Measurements from ENCODE around the gene MLIP.
"Not testable (repeated sequence)": the region's sequence is repeated elsewhere in the genome, so short reads cannot be mapped to it uniquely, and the experiment has no call there.

Gene MLIP

DNA sequence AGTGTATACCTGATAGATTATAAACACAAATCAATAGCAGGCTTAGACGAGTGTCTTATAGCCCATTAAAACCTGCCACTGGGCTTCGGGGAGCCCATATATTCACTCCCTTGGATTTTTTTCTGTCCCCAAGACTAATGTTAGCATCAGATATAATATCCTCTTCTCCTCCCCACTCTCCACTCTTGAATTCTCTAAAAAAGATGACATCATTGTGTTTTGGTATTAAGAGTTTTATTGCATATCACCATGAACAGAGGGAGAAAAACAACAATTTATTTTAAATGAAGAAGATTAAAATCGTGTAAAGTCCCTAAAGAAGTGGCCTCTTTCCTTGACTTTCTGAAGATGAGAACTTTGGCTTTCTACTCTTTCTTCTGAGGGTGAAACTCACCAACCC lies 84.4 kb downstream of the MLIP start:
- H3K36me3 ChIP-seq (ENCODE audit: control insufficient read depth, insufficient read depth, low read length, severe bottlenecking), result no peaks in the 10 kb centered on the region
- peaks cover 36% of the 10 kb centered on the region for H3K4me1 ChIP-seq (ENCODE audit: control insufficient read depth, insufficient read depth, low read length)
- no peak overlapping the region for H3K4me3 ChIP-seq (ENCODE audit: low read length)
- no peak for DNase-seq (ENCODE audit: low read depth)
- H3K9ac ChIP-seq (ENCODE audit: low read length), result no peak overlapping the region
- no peaks in the 10 kb centered on the region for H3K27me3 ChIP-seq (replicated peaks; ENCODE audit: control insufficient read depth, insufficient read depth, low read length)
- H3K9me3 ChIP-seq (ENCODE audit: control insufficient read depth, low read length), result no peaks in the 10 kb centered on the region

DNA sequence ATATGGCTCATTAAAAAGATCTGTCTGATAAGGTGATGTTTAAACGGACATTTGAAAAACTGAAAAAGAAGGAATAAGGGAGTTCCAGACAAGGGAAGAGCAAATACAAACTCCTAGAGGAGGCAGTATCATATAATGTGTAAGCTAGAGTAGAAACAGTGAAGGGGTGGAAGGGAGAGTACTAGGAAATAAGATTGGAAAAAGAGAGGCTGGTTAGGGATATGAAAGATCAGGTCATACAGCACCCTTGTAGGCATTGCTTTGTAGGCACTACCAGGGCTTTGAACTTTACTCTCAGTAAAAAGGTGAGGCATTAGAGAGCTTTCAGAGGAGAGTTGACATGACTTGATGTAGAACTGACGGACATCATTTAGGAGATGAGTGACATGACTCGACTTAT lies 85.7 kb downstream of the MLIP start:
- H3K27me3 ChIP-seq (replicated peaks; ENCODE audit: control insufficient read depth, insufficient read depth, low read length), result no peaks in the 10 kb centered on the region
- H3K9me3 ChIP-seq (ENCODE audit: control insufficient read depth, low read length), result no peaks in the 10 kb centered on the region
- H3K36me3 ChIP-seq (ENCODE audit: control insufficient read depth, insufficient read depth, low read length, severe bottlenecking), result no peaks in the 10 kb centered on the region
- DNase-seq (ENCODE audit: low read depth), result no peak
- no peak overlapping the region for H3K9ac ChIP-seq (ENCODE audit: low read length)
- H3K4me1 ChIP-seq (ENCODE audit: control insufficient read depth, insufficient read depth, low read length), result peaks cover 36% of the 10 kb centered on the region
- no peak overlapping the region for H3K4me3 ChIP-seq (ENCODE audit: low read length)

DNA sequence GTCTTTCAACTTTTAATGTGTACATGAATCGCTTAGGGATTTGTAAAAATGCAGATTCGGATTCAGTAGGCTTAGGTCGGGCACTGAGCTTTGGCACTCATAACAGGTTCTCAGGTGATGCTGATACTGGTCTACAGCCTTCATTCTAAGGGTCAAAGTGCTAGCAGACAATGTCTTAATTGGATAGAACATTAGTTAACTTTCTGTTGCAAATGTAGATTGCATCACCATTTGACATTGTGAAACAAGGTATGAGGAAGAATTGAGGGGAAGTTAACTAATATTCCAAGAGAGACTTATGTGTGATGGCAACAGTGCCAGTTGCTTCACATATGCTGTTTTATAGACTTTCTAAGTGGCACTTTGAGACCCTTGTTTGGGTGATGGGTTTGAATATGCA lies 86.9 kb downstream of the MLIP start:
- Histone ChIP-seq H3K27me3 (replicated peaks; ENCODE audit: control insufficient read depth, insufficient read depth, low read length) (no peaks in the 10 kb centered on the region), H3K36me3 (ENCODE audit: control insufficient read depth, insufficient read depth, low read length, severe bottlenecking) (no peaks in the 10 kb centered on the region), H3K9me3 (ENCODE audit: control insufficient read depth, low read length) (no peaks in the 10 kb centered on the region), H3K9ac (ENCODE audit: low read length) (no peak overlapping the region), H3K4me1 (ENCODE audit: control insufficient read depth, insufficient read depth, low read length) (peaks cover 29% of the 10 kb centered on the region), H3K4me3 (ENCODE audit: low read length) (no peak overlapping the region)
- DNase-seq (ENCODE audit: low read depth), result peak; percentile 44

DNA sequence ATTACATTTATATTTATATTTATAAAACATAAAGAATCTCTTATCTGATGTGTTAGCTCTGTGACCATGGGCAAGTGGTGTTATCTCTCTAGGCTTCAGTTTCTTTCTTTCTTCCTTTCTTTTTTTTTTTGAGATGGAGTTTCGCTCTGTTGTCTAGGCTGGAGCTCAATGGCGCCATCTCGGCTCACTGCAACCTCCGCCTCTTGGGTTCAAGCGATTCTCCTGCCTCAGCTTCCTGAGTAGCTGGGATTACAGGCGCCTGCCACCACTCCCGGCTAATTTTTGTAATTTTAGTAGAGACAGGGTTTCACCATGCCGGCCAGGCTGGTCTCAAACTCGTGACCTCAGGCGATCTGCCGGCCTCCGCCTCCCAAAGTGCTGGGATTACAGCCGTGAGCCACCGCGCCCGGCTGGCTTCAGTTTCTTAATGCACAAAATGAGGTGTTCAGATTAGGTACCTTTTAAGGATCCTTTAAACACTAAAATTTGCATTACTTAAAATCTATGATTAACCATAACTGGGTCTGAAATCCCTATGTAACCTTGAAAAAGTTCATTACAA lies 92.3 kb downstream of the MLIP start:
- H3K4me3 ChIP-seq (ENCODE audit: low read length); H3K36me3 ChIP-seq (ENCODE audit: control insufficient read depth, insufficient read depth, low read length, severe bottlenecking); H3K9me3 ChIP-seq (ENCODE audit: control insufficient read depth, low read length); H3K27me3 ChIP-seq (replicated peaks; ENCODE audit: control insufficient read depth, insufficient read depth, low read length); H3K9ac ChIP-seq (ENCODE audit: low read length); H3K4me1 ChIP-seq (ENCODE audit: control insufficient read depth, insufficient read depth, low read length); DNase-seq (ENCODE audit: low read depth): not testable (repeated sequence)

DNA sequence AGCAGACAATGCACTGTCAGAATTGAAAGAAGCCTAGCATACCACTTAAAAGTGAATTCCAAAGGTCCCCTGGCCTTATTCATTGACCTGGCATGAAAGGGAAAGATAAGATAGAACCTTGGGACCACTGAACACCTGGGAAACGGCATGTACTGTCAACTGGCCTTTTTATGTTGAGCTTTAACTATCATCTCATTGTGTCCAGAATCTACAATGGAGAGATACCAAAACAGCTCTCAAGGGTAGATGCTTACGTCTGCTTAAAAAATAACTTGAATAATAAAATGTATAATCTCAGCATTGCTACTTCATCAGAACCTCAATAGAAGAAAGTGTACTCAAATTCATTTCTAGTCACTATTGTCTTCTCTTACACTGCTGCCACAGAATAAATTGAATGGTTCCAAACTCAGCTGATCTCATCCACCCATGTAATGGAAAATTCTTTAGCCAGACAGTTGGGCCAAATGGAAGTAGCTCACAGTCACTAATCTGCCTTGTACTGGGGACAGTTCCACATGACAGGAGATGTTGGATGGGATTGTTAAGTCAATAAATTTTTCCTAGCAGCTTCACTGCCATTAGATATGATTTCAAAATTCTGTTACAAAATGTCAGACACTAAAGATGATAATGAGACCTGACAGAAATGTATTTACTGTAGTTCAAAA lies 93.8 kb downstream of the MLIP start:
- Histone ChIP-seq H3K9ac (ENCODE audit: low read length) (no peak overlapping the region), H3K27me3 (replicated peaks; ENCODE audit: control insufficient read depth, insufficient read depth, low read length) (no peaks in the 10 kb centered on the region), H3K36me3 (ENCODE audit: control insufficient read depth, insufficient read depth, low read length, severe bottlenecking) (no peaks in the 10 kb centered on the region), H3K9me3 (ENCODE audit: control insufficient read depth, low read length) (no peaks in the 10 kb centered on the region), H3K4me3 (ENCODE audit: low read length) (no peak overlapping the region), H3K4me1 (ENCODE audit: control insufficient read depth, insufficient read depth, low read length) (peaks cover 6% of the 10 kb centered on the region)
- DNase-seq (ENCODE audit: low read depth), result no peak

DNA sequence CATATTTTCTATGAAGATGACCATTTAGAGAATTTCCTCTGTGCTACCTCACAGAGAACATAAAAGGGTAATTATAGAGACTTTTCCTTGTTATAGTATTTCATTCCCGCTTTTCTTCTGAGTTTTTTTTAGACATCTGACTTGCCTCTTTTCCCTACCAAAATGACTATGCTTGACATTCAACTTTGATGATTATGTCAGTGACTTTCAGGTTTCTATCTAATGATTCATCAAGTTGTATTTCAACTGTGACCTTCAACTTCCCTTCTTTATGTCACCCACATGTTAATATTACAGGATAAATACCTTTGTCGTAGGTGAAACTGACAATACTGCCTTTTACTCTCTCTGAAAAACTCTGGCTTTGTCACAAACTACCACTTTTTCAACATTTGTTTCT lies 95.3 kb downstream of the MLIP start:
- Histone ChIP-seq H3K9ac (ENCODE audit: low read length) (no peak overlapping the region), H3K4me1 (ENCODE audit: control insufficient read depth, insufficient read depth, low read length) (peaks cover 10% of the 10 kb centered on the region), H3K9me3 (ENCODE audit: control insufficient read depth, low read length) (no peaks in the 10 kb centered on the region), H3K4me3 (ENCODE audit: low read length) (no peak overlapping the region), H3K36me3 (ENCODE audit: control insufficient read depth, insufficient read depth, low read length, severe bottlenecking) (no peaks in the 10 kb centered on the region), H3K27me3 (replicated peaks; ENCODE audit: control insufficient read depth, insufficient read depth, low read length) (no peaks in the 10 kb centered on the region)
- DNase-seq (ENCODE audit: low read depth), result no peak

DNA sequence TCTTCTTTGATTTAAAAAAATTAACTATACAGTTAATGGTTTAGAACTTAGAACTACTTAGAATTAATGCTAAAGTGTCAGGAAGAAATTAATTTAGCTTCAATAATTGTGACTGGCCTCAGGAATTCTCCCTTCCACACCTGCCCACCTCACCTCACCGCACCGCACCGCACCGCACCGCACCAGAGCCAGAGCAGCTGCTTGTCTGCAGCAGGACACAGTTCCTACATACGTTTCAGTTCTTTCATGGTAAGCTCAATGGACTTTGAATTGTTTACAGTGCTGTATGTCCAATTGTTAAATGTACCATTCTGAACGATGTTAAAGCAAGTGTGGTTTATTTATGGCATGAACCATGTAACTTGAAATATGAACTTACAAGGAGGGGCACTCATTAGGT lies 98.7 kb downstream of the MLIP start:
- not testable (repeated sequence) for DNase-seq (ENCODE audit: low read depth); H3K9me3 ChIP-seq (ENCODE audit: control insufficient read depth, low read length); H3K36me3 ChIP-seq (ENCODE audit: control insufficient read depth, insufficient read depth, low read length, severe bottlenecking)

DNA sequence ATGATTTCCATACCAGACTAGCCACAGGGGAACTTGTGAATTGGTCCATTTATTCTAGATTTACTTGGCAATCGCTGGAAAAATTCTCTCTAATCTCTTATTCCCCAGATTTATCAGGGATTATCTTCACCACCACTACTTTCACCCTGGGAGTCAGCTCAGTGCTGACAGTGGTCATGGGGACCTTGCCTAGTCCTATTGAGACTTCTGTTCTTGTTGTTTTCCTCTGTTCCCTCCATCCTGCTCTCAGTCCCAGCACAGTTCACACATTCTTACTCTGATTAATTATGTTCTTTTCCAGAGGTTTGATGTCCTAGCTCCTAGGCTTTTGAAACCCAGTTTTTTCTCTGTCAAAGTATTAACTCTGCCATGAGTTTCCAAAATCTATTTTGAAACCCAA lies 103.0 kb downstream of the MLIP start:
- no peak overlapping the region for H3K9ac ChIP-seq (ENCODE audit: low read length)
- no peak for DNase-seq (ENCODE audit: low read depth)
- no peaks in the 10 kb centered on the region for H3K36me3 ChIP-seq (ENCODE audit: control insufficient read depth, insufficient read depth, low read length, severe bottlenecking)
- peaks cover 3% of the 10 kb centered on the region for H3K4me1 ChIP-seq (ENCODE audit: control insufficient read depth, insufficient read depth, low read length)
- no peaks in the 10 kb centered on the region for H3K27me3 ChIP-seq (replicated peaks; ENCODE audit: control insufficient read depth, insufficient read depth, low read length)
- no peaks in the 10 kb centered on the region for H3K9me3 ChIP-seq (ENCODE audit: control insufficient read depth, low read length)
- H3K4me3 ChIP-seq (ENCODE audit: low read length), result no peak overlapping the region

More for the DNA sequence above, 98.7 kb downstream of the MLIP start:
- H3K27me3 ChIP-seq (replicated peaks; ENCODE audit: control insufficient read depth, insufficient read depth, low read length); H3K9ac ChIP-seq (ENCODE audit: low read length); H3K4me3 ChIP-seq (ENCODE audit: low read length); H3K4me1 ChIP-seq (ENCODE audit: control insufficient read depth, insufficient read depth, low read length): not testable (repeated sequence)

DNA sequence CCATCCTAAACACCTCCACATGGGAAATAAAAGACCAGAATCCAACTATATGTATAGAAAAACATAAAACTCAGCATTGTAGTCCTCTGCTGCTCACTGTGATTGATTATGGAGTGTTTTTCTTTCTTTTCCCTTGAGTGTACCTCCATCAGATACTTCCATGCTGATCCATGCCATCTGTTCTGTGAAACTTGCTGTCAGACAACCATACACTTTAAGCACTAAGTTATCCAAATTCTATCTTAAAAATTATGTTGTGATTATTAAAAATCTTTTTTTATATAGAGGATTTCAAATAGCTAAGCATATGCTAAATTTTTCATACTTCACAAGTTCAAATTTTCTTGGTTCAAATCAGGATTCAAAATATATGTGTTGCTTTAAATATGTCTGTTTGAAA lies 105.1 kb downstream of the MLIP start:
- Histone ChIP-seq H3K27me3 (replicated peaks; ENCODE audit: control insufficient read depth, insufficient read depth, low read length) (no peaks in the 10 kb centered on the region), H3K36me3 (ENCODE audit: control insufficient read depth, insufficient read depth, low read length, severe bottlenecking) (no peaks in the 10 kb centered on the region), H3K9ac (ENCODE audit: low read length) (no peak overlapping the region), H3K9me3 (ENCODE audit: control insufficient read depth, low read length) (no peaks in the 10 kb centered on the region), H3K4me3 (ENCODE audit: low read length) (no peak overlapping the region), H3K4me1 (ENCODE audit: control insufficient read depth, insufficient read depth, low read length) (peaks cover 2% of the 10 kb centered on the region)
- no peak for DNase-seq (ENCODE audit: low read depth)

DNA sequence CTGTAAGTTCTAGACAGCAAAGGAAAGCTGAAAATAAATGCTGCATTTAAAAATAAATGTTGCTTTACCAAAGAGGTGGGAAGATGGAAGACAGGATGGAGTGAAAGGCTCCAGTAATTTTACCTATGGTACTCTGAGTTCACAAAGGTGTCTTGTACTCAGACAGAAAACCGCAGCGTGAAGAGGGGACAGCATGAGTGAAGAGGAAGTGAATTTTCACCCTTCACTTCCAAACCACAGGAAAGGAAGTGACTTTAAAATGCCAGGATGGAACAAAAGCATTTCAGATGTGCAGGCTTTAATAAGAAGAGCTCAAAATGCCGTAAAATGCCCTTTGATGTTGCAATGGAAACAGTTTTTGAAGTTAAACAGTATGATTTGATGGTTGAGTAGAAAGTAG lies 105.8 kb downstream of the MLIP start:
- H3K36me3 ChIP-seq (ENCODE audit: control insufficient read depth, insufficient read depth, low read length, severe bottlenecking), result no peaks in the 10 kb centered on the region
- no peak for DNase-seq (ENCODE audit: low read depth)
- H3K9me3 ChIP-seq (ENCODE audit: control insufficient read depth, low read length), result no peaks in the 10 kb centered on the region
- no peaks in the 10 kb centered on the region for H3K4me1 ChIP-seq (ENCODE audit: control insufficient read depth, insufficient read depth, low read length)
- no peaks in the 10 kb centered on the region for H3K27me3 ChIP-seq (replicated peaks; ENCODE audit: control insufficient read depth, insufficient read depth, low read length)
- H3K9ac ChIP-seq (ENCODE audit: low read length), result no peak overlapping the region
- no peak overlapping the region for H3K4me3 ChIP-seq (ENCODE audit: low read length)

DNA sequence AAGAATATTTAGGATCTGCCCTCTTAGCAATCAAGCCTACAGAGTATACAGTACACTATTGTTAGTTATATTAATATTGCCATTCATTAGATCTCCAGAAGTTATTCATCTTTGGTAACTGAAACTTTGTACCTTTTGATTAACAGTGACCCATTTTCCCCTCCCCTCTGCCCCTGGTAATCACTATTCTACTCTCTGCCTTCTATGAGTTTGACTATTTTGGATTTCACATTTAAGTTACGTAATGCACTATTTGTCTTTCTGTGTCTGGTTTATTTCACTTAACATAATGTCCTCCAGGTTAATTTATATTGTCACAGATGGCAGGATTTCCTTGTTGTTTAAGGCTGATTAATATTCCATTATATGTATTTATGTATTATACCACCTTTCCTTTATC lies 111.0 kb downstream of the MLIP start:
- no peak overlapping the region for H3K4me3 ChIP-seq (ENCODE audit: low read length)
- H3K4me1 ChIP-seq (ENCODE audit: control insufficient read depth, insufficient read depth, low read length), result no peaks in the 10 kb centered on the region
- H3K27me3 ChIP-seq (replicated peaks; ENCODE audit: control insufficient read depth, insufficient read depth, low read length), result no peaks in the 10 kb centered on the region
- no peak for DNase-seq (ENCODE audit: low read depth)
- H3K36me3 ChIP-seq (ENCODE audit: control insufficient read depth, insufficient read depth, low read length, severe bottlenecking), result no peaks in the 10 kb centered on the region
- H3K9ac ChIP-seq (ENCODE audit: low read length), result no peak overlapping the region
- peaks cover 14% of the 10 kb centered on the region for H3K9me3 ChIP-seq (ENCODE audit: control insufficient read depth, low read length)

DNA sequence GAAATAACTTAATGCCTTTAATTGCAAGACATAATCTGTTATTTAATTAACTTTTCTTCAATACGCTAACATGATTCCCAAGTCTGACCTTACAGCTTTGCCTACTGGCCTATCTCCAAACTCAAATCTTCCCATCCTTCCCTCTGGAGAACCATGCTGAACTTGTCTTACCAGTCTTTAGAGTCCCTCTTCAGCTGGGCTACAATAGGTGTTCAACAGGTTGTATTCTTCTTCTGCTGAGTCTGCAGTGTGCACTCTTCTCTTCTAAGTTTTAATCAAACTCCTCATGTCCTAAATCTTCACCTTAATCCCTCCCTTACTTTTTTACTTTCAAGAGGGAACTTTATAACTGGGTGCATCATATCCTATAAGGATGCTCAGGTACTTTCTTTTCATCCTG lies 121.5 kb downstream of the MLIP start:
- no peak for DNase-seq (ENCODE audit: low read depth)
- Histone ChIP-seq H3K4me1 (ENCODE audit: control insufficient read depth, insufficient read depth, low read length) (no peaks in the 10 kb centered on the region), H3K4me3 (ENCODE audit: low read length) (no peak overlapping the region), H3K9ac (ENCODE audit: low read length) (no peak overlapping the region), H3K36me3 (ENCODE audit: control insufficient read depth, insufficient read depth, low read length, severe bottlenecking) (no peaks in the 10 kb centered on the region), H3K27me3 (replicated peaks; ENCODE audit: control insufficient read depth, insufficient read depth, low read length) (no peaks in the 10 kb centered on the region), H3K9me3 (ENCODE audit: control insufficient read depth, low read length) (no peaks in the 10 kb centered on the region)

Measured in adipocyte (in vitro differentiated cells).